Fibroblast of mammary gland (primary cell): ENCODE measurements around the gene COX4I1.
A peak's percentile ranks its signal among the peaks of the same experiment; 100 is the strongest.

Experiments used
- DNase-seq: peaks from one replicate; pipeline ENCODE4 v3.0.0-alpha.2; 2010; ENCODE audit warnings: low read depth
- H3K4me3 ChIP-seq: 2 replicates; pipeline ENCODE4 v1.5.1; 2011; ENCODE audit warnings: low read depth, mild to moderate bottlenecking, low read length, moderate library complexity; ENCODE audit not compliant: control insufficient read depth
- CTCF ChIP-seq: conservative IDR thresholded peaks from 2 replicates; pipeline ENCODE4 v1.5.1; 2011; ENCODE audit warnings: low read depth, low read length, inconsistent platforms; ENCODE audit not compliant: control insufficient read depth, insufficient read depth

The COX4I1 gene

GRCh38 chr16:85765767-85766166, 33.7 kb upstream of the COX4I1 start:
- no peak overlapping the region for H3K4me3 ChIP-seq
- TF ChIP-seq CTCF: no peak
- no peak for DNase-seq

- no peak for TF ChIP-seq CTCF
- DNase-seq: peak; percentile 78
- H3K4me3 ChIP-seq: no peak overlapping the region
Observed at GRCh38 chr16:85767531-85767930, 32.0 kb upstream of the COX4I1 start.

GRCh38 chr16:85768199-85768598, 31.3 kb upstream of the COX4I1 start:
- TF ChIP-seq CTCF: no peak
- no peak for DNase-seq
- no peak overlapping the region for H3K4me3 ChIP-seq

- no peak for TF ChIP-seq CTCF
- no peak for DNase-seq
- no peak overlapping the region for H3K4me3 ChIP-seq
Observed at GRCh38 chr16:85770741-85771140, 28.8 kb upstream of the COX4I1 start.

GRCh38 chr16:85773044-85773443, 26.5 kb upstream of the COX4I1 start:
- no peak for TF ChIP-seq CTCF
- H3K4me3 ChIP-seq: no peak overlapping the region
- no peak for DNase-seq

GRCh38 chr16:85774136-85774535, 25.4 kb upstream of the COX4I1 start:
- H3K4me3 ChIP-seq: no peak overlapping the region
- no peak for TF ChIP-seq CTCF
- no peak for DNase-seq

- TF ChIP-seq CTCF: no peak
- no peak for DNase-seq
- no peak overlapping the region for H3K4me3 ChIP-seq
Observed at GRCh38 chr16:85774811-85775210, 24.7 kb upstream of the COX4I1 start.
